GM20000 (cell line): ENCODE results near the gene FKBP4.

Source experiments
- DNase-seq: peaks from one replicate; pipeline ENCODE4 v3.0.0; 2012; ENCODE audit warnings: low spot score
- CTCF ChIP-seq: IDR thresholded peaks from 2 replicates; pipeline ENCODE4 v1.5.1; 2012; ENCODE audit warnings: mild to moderate bottlenecking, control low read depth; ENCODE audit errors: extremely low read depth, missing control alignments

Gene FKBP4

GRCh38 chr12:2779281-2779680, 15.5 kb upstream of the FKBP4 start:
- TF ChIP-seq CTCF: no peak
- DNase-seq: no peak

GRCh38 chr12:2783936-2784600, 10.7 kb upstream of the FKBP4 start:
- peak; percentile 60 for TF ChIP-seq CTCF
- DNase-seq: peak; percentile 69

GRCh38 chr12:2785017-2785416, 9.8 kb upstream of the FKBP4 start:
- no peak for TF ChIP-seq CTCF
- DNase-seq: no peak

GRCh38 chr12:2791089-2791488, 3.7 kb upstream of the FKBP4 start:
- TF ChIP-seq CTCF: no peak
- DNase-seq: no peak

DNA sequence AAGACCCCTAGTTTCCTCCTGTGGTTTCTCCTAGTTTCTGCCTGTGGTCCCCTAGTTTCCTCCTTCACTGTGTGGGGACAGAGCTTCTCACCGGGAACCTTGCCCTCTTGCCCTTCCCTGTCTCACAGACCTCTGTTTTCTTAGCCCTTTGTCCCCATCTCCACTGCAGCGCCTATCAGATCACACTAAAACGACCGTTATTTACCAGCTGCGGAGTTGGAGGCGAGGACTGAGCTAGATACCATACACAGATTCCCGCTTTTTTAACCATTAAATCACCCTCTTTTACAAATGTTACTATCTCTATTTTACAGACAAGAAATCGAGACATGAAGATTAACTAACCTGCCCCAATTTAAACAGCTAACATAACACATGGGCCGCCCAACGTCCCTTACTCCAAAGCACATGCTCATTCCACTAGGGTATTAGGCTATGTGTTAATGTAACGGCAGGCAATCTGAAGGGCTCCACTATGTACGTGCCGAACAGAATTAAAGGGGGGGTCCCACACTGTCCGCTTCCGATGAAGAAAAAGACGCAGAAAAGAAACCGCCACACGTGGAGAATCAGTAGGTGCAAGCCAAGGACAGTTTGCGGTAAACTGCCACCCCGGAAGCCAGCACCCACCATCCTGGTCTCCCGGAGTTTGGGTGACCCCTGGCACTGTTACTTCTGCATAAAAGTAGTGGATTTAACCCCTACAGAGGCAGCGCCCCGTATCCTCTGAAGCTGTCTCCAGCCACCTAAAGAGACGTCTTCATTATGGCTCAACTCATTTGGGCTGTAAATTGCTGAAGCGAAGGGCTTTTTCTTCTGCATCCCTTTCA, 1.9 kb upstream of the FKBP4 start:
- no peak for TF ChIP-seq CTCF
- no peak for DNase-seq

DNA sequence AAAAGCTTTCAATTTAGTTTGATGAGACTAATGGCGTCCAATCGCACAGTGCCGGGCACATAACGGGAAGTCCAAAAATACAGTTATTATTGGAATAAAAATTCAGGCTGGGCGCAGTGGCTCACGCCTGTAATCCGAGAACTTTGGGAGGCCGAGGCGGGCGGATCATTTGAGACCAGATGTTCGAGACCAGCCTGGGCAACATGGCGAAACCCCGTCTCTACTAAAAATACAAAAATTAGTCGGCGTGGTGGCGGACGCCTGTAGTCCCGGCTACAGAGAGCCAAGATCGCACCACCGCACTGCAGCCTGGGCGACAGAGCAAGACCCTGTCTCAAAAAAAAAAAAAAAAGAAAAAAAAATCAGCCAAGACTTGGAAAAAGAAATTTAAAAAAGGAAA, 1.2 kb upstream of the FKBP4 start:
- DNase-seq: no peak
- TF ChIP-seq CTCF: no peak

DNA sequence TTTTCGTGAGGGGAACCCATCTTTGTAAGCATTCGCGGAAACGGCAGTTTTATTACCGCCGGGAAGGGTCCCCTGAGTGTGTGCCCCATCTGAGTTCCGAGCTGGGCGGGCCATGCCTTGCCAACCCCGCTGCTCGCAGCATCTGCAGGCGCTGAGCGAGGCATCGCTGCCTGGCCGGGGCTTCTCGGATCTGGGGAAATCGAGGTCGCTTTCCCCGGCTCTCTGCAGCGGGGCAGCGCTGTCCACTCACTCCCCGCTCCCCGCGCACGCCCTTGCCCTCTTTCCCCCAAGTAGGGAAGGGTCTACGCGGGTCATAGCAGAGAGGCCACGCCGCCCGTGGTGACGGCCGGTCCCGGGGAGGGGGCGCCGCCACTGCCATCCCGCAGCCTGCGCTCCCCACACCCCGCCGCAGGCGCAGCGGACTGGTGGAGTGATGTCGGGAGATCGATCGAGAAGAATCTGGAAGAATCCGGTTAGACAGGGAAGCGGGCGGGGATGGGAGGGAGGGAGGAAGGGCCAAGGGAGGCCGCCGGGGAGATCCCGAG, 507 bp upstream of the FKBP4 start:
- TF ChIP-seq CTCF: no peak
- peak; percentile 44 for DNase-seq
